ENCODE measurements around the gene CD84. TPM values are rescaled to one million over a fixed set of nuclear protein-coding genes. Genes with fewer than 3 reads are reported as not detected.
"Not testable (repeated sequence)": the region's sequence is repeated elsewhere in the genome, so short reads cannot be mapped to it uniquely, and the experiment has no call there.

CD84 gene, protein sequence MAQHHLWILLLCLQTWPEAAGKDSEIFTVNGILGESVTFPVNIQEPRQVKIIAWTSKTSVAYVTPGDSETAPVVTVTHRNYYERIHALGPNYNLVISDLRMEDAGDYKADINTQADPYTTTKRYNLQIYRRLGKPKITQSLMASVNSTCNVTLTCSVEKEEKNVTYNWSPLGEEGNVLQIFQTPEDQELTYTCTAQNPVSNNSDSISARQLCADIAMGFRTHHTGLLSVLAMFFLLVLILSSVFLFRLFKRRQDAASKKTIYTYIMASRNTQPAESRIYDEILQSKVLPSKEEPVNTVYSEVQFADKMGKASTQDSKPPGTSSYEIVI
- total RNA-seq (10 to 100 TPM; 10.8 to 18.8 TPM), polyA plus RNA-seq (10 to 100 TPM in 1 of 2 donors, 1 to 10 TPM in 1; 1.9 to 10.7 TPM)
- long read RNA-seq, donor 1, full-length matches to known transcripts = 2 of 2 reads
- long read RNA-seq, donor 1, partial matches to known transcripts = 0 of 2 reads
- long read RNA-seq, donor 1, other reads (novel, unspliced or antisense) = 0 of 2 reads
- long read RNA-seq, donor 2 = 0 reads
- long read RNA-seq, donor 3 = 0 reads
- long read RNA-seq, donor 4 = 0 reads
- long read RNA-seq, donor 5 = 0 reads

DNA sequence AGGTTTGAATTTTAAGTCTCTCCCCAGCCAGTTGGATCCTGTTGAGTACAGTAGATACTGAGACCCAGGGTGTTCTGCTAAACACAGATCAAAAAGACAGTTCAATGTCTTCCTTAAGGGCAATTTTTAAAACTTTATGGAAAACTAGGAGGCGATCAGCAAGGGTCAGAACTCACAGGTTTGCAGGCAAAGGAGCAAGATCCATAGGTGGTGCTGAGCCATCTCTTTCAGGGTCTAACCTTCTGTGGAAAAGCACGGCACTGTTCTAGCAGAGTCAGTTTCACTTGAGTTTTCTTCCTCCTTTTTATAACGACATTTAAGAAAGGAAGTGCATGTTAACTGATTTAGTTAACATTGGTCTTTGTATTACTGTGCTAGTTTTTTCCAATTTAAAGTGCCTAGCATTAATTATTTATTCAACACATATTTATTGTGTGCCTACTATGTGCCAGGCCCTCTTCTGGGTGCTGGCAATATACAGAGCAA is at the start of gene CD84:
Gene CD84, minus strand, starts transcription at position 281 of the 486 bp plus-strand sequence. Its CDS starts 59 bp downstream, at position 222.
- no peak within 1 kb of the TSS for H3K4me3 ChIP-seq
- peak within 1 kb of the TSS in 1 of 2 donors; percentile 58 for H3K27ac ChIP-seq (ENCODE audit: low read depth in 1 of 2, low read length in 1 of 2)

DNA sequence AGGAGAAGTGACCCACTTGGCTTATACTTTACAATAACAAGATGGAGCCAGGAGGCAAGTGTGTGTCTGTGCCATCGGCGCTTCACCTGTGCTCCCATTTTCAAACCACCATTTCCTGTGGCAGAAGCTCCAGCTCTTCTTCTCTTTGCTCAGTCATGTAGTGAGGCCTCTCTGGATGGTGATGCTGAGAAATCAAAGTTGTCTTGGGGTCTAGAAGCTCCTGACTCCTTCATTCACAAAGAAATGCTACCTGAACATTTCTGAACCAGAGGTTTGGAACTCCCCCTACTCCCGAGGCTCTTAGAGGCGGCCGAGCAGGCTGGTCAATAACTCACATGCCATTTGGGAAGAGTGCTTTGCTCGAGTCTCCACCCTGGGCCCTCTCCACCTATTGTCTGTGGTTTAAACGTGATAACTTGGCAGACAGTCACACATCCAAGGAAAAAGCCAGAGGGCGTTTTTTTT is 49.5 kb upstream of the CD84 start:
- H3K27ac ChIP-seq (ENCODE audit: low read depth in 1 of 2, low read length in 1 of 2) = no peak overlapping the region
- DNase-seq (no peak), ATAC-seq (ENCODE audit: insufficient read depth, low FRiP score) (no peak)
- H3K4me3 ChIP-seq = no peak overlapping the region
- no peaks in the 10 kb centered on the region for H3K36me3 ChIP-seq (ENCODE audit: control insufficient read depth in 4 of 4, insufficient read depth in 4 of 4, low read length in 4 of 4)
- WGBS, 2 donors = 75 to 80% methylated on average over 8 of the region's 8 CpGs
- H3K9me3 ChIP-seq (ENCODE audit: control insufficient read depth in 4 of 4, insufficient read depth in 3 of 4, low read length in 3 of 4) = no peaks in the 10 kb centered on the region
- peaks cover 0 to 2% (median 0%) of the 10 kb centered on the region in 3 donors for H3K27me3 ChIP-seq (ENCODE audit: control insufficient read depth in 3 of 3, insufficient read depth in 3 of 3, low read length in 2 of 3)
- peaks cover 0 to 11% (median 0%) of the 10 kb centered on the region in 5 donors for H3K4me1 ChIP-seq (ENCODE audit: control insufficient read depth in 5 of 5, insufficient read depth in 5 of 5, low read length in 5 of 5)
- H3K9ac ChIP-seq (ENCODE audit: insufficient read depth in 1 of 2, low read length in 2 of 2) = no peak overlapping the region
- TF ChIP-seq, protein P1, sequence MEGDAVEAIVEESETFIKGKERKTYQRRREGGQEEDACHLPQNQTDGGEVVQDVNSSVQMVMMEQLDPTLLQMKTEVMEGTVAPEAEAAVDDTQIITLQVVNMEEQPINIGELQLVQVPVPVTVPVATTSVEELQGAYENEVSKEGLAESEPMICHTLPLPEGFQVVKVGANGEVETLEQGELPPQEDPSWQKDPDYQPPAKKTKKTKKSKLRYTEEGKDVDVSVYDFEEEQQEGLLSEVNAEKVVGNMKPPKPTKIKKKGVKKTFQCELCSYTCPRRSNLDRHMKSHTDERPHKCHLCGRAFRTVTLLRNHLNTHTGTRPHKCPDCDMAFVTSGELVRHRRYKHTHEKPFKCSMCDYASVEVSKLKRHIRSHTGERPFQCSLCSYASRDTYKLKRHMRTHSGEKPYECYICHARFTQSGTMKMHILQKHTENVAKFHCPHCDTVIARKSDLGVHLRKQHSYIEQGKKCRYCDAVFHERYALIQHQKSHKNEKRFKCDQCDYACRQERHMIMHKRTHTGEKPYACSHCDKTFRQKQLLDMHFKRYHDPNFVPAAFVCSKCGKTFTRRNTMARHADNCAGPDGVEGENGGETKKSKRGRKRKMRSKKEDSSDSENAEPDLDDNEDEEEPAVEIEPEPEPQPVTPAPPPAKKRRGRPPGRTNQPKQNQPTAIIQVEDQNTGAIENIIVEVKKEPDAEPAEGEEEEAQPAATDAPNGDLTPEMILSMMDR (IDR thresholded peaks at IDR 0.05; ENCODE audit: control extremely low read depth, extremely low read depth) = no peak

More for the DNA sequence above, at the start of gene CD84:
- Histone ChIP-seq H3K4me1 (ENCODE audit: control insufficient read depth in 5 of 5, insufficient read depth in 5 of 5, low read length in 5 of 5) (no peaks in the 10 kb centered on the region), H3K9ac (ENCODE audit: insufficient read depth in 1 of 2, low read length in 2 of 2) (no peak within 1 kb of the TSS), H3K9me3 (ENCODE audit: control insufficient read depth in 4 of 4, insufficient read depth in 3 of 4, low read length in 3 of 4) (no peaks in the 10 kb centered on the region), H3K36me3 (ENCODE audit: control insufficient read depth in 4 of 4, insufficient read depth in 4 of 4, low read length in 4 of 4) (no peaks in the 10 kb centered on the region), H3K27me3 (ENCODE audit: control insufficient read depth in 3 of 3, insufficient read depth in 3 of 3, low read length in 2 of 3) (no peaks in the 10 kb centered on the region)
- 22 to 39% methylated on average over 3 of the region's 3 CpGs for WGBS, 2 donors
- TF ChIP-seq, protein P1 (IDR thresholded peaks at IDR 0.05; ENCODE audit: control extremely low read depth, extremely low read depth) = no peak
- DNase-seq = no peak
- ATAC-seq (ENCODE audit: insufficient read depth, low FRiP score) = no peak

DNA sequence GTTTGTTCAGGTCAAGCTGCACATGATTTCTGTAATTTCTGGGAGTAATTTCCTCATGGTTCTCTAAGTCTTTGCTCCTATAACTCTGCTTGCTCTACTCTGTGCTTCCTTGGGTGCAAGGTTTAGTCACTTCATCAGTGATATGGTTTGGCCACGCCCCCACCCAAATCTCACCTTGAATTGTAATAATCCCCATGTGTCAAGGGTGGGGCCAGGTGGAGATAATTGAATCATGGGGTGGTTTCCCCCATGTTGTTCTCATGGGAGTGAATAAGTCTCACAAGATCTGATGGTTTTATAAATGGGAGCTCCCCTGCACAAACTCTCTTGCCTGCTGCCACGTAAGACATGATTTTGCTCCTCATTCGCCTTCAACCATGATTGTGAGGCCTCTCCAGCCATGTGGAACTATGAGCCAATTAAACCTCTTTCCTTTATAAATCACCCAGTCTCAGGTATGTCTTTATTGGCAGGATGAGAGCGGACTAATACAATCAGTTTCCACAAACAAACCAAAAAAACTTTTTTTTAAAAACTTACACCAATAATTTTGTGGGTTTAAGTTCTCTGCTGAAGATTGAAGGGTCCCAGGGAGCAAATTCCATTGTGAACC is 48.5 kb upstream of the CD84 start:
- H3K36me3 ChIP-seq (ENCODE audit: control insufficient read depth in 4 of 4, insufficient read depth in 4 of 4, low read length in 4 of 4); DNase-seq; H3K27me3 ChIP-seq (ENCODE audit: control insufficient read depth in 3 of 3, insufficient read depth in 3 of 3, low read length in 2 of 3); H3K4me3 ChIP-seq; H3K9me3 ChIP-seq (ENCODE audit: control insufficient read depth in 4 of 4, insufficient read depth in 3 of 4, low read length in 3 of 4); ATAC-seq (ENCODE audit: insufficient read depth, low FRiP score); H3K9ac ChIP-seq (ENCODE audit: insufficient read depth in 1 of 2, low read length in 2 of 2); H3K27ac ChIP-seq (ENCODE audit: low read depth in 1 of 2, low read length in 1 of 2): not testable (repeated sequence)
- 90 to 95% methylated on average over 4 of the region's 4 CpGs for WGBS, 2 donors
- H3K4me1 ChIP-seq (ENCODE audit: control insufficient read depth in 5 of 5, insufficient read depth in 5 of 5, low read length in 5 of 5) = peaks cover 0 to 11% (median 0%) of the 10 kb centered on the region in 5 donors
